ENCODE data around the gene NTHL1. TPM values are rescaled to one million over a fixed set of nuclear protein-coding genes. Genes with fewer than 3 reads are reported as not detected.

The NTHL1 gene
- total RNA-seq, 4 donors from 2014 or later = 3.5 to 13.6 (median 6.4) TPM

DNA sequence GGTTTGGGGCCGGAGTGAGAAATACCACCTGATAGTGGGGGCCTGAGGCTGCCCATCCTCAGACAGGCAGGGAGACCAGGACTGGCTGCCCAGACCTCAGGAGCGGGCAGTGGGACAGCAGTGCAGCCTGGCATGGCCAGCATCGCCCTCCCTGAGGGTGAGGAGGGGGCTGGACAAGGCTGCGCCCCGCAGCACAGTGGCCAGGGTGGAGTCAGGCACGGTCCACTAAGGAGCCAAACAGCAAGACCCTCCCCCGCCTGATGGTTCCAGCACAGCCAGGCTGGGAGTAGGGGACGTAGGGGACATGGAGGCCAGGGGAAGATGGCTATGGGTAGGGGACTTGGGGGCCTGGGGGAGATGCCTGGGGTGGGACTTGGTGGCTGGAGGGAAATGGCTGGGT, 41.3 kb downstream of the NTHL1 start:
- H3K36me3 ChIP-seq = peaks cover 0 to 20% of the 10 kb centered on the region in 2 donors
- intact Hi-C loops (cut with DNase I; ENCODE audit: low total_unique reads) = loop anchor here (5.0 to 10.0 kb wide), 2 partner anchors 261 to 528 kb away; partner anchors contain the start of genes CEMP1, PDPK1 and RNPS1
- no peaks in the 10 kb centered on the region for H3K9me3 ChIP-seq
- H3K27me3 ChIP-seq = no peaks in the 10 kb centered on the region
- H3K4me1 ChIP-seq = peaks cover 52 to 64% of the 10 kb centered on the region in 2 donors
- TF ChIP-seq, protein P1, sequence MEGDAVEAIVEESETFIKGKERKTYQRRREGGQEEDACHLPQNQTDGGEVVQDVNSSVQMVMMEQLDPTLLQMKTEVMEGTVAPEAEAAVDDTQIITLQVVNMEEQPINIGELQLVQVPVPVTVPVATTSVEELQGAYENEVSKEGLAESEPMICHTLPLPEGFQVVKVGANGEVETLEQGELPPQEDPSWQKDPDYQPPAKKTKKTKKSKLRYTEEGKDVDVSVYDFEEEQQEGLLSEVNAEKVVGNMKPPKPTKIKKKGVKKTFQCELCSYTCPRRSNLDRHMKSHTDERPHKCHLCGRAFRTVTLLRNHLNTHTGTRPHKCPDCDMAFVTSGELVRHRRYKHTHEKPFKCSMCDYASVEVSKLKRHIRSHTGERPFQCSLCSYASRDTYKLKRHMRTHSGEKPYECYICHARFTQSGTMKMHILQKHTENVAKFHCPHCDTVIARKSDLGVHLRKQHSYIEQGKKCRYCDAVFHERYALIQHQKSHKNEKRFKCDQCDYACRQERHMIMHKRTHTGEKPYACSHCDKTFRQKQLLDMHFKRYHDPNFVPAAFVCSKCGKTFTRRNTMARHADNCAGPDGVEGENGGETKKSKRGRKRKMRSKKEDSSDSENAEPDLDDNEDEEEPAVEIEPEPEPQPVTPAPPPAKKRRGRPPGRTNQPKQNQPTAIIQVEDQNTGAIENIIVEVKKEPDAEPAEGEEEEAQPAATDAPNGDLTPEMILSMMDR (IDR thresholded peaks at IDR 0.05 in 4 of 5, conservative IDR thresholded peaks at IDR 0.05 in 1 of 5) = no peak
- TF ChIP-seq POLR2A (IDR thresholded peaks at IDR 0.05) = no peak
- no peak overlapping the region for H3K27ac ChIP-seq
- DNase-seq (no peak), ATAC-seq (no peak)
- H3K4me3 ChIP-seq = no peak overlapping the region
- in situ Hi-C loops (cut with MboI; ENCODE audit: low sequenced_read_pairs in 4 of 4) = no loop called here

DNA sequence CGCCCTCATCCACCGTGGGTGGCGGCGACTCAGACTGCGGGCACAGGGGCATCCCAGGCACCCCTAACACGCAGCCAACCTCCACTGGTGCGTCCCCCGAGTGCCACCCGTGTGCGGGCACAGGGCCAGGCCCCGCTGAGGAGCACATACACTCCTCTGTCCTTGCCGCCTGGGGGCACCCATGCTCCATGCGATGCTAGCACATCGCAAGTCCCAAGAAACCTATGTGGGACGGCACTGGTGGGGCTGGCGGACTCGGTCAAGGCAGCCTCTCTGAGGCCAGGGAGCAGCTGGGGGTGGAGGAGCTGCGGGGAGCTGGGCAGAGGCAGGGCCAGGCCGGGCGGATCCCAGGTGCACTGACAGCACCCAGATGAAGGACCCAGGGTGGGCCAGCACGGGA, 42.0 kb downstream of the NTHL1 start:
- Histone ChIP-seq H3K27ac (no peak overlapping the region), H3K36me3 (peaks cover 0 to 26% of the 10 kb centered on the region in 2 donors), H3K9me3 (no peaks in the 10 kb centered on the region), H3K4me3 (no peak overlapping the region), H3K27me3 (no peaks in the 10 kb centered on the region), H3K4me1 (peaks cover 52 to 64% of the 10 kb centered on the region in 2 donors)
- in situ Hi-C loops (cut with MboI; ENCODE audit: low sequenced_read_pairs in 4 of 4) = no loop called here
- intact Hi-C loops (cut with DNase I; ENCODE audit: low total_unique reads) = loop anchor here (5.0 to 10.0 kb wide), 2 partner anchors 262 to 529 kb away; partner anchors contain the start of genes CEMP1, PDPK1 and RNPS1
- ATAC-seq = no peak
- DNase-seq = no peak
- TF ChIP-seq, protein P1 (IDR thresholded peaks at IDR 0.05 in 4 of 5, conservative IDR thresholded peaks at IDR 0.05 in 1 of 5) = no peak
- TF ChIP-seq POLR2A (IDR thresholded peaks at IDR 0.05) = no peak

DNA sequence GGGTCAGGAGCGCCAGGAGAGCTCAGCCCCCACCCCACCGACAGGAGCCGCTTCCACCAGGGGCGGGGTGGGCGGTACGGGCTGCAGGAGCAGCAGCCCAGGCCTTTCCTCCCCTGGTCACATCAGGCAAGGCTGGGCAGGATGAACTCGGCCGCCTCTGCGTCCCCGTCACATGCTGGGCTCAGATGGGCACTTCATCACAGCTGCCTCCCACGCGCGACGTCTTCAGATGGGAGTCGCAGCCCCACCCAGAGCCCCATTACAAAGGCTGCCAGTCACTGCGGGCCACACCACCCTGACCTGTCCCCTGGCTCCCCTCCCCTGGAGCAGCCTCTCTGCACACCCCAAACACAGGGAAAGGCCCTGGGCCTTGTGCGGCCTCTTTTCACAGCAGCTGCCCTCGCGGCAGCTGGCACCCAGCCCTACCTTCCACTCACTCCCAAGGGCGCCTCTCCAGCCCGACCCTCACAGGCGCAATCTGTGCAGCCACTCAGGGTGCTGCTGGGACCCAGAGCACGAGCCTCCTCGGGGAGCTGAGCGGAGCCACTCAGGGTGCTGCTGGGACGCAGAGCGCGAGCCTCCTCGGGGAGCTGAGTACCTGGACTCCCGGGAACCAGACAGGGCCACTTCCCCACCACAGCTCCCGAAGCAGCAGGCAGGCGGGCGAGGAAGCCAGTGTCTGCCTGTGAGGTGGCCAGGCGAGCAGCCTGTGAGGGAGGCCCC, 42.7 kb downstream of the NTHL1 start:
- ATAC-seq (no peak), DNase-seq (no peak)
- Histone ChIP-seq H3K4me3 (no peak overlapping the region), H3K36me3 (peaks cover 0 to 30% of the 10 kb centered on the region in 2 donors), H3K9me3 (no peaks in the 10 kb centered on the region), H3K4me1 (peaks cover 45 to 59% of the 10 kb centered on the region in 2 donors), H3K27me3 (no peaks in the 10 kb centered on the region), H3K27ac (peak overlapping the region in 3 of 4 donors; percentile 78 to 81 (median 79))
- intact Hi-C loops (cut with DNase I; ENCODE audit: low total_unique reads) = loop anchor here (5.0 to 10.0 kb wide), 2 partner anchors 262 to 530 kb away; partner anchors contain the start of genes CEMP1, PDPK1 and RNPS1
- no peak for TF ChIP-seq POLR2A (IDR thresholded peaks at IDR 0.05)
- in situ Hi-C loops (cut with MboI; ENCODE audit: low sequenced_read_pairs in 4 of 4) = no loop called here

DNA sequence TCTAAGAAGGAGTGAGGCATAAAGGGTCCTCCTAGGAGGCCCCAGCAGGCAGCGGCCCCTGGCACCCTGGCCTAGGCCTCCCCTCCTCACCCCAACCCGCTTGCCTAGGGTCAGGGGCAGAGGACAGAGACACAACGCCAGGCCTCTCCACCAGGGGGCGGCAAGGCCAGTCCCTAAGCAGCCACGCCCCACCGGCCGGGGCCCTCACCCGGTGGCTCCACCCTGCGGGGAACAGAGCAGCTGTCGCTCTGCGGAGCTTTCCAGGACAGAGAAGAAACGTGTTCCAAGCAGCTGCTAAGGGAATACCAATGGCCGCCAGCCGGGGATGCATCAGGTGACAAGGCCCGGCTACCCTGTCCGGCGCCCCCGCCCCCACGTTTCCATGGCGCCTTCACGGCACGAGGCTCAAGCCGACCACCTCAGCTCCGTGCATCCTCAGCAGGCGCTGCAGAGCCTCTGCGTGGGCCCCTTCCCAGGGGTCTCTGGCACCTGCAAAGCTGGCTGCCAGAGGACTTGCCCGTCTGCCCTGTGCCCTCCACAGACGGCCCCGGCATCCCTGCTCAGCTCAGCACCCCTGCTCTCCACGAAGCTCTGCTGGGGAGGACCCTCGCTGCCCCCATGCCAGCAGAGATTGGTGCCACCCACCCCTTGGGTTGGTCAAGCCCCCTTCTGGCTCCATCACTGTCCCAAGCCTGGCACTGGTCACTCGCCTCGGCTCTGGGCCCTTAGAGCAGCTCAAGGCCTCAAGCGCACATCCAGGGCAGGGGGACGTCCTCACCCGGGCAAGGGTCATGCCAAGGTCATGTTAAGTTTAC, 43.6 kb downstream of the NTHL1 start:
- ATAC-seq (peak; percentile 96 to 97), DNase-seq (peak; percentile 92 to 97)
- H3K27ac ChIP-seq = peak overlapping the region; percentile 78 to 81 (median 79)
- H3K4me1 ChIP-seq = peaks cover 45 to 58% of the 10 kb centered on the region in 2 donors
- peaks cover 0 to 40% of the 10 kb centered on the region in 2 donors for H3K36me3 ChIP-seq
- no peaks in the 10 kb centered on the region for H3K9me3 ChIP-seq
- H3K27me3 ChIP-seq = no peaks in the 10 kb centered on the region
- intact Hi-C loops (cut with DNase I; ENCODE audit: low total_unique reads) = loop anchor here (10.0 kb wide), 1 partner anchor 531 kb away; the partner anchor contains the start of genes CEMP1 and PDPK1
- H3K4me3 ChIP-seq = peak overlapping the region in 2 of 4 donors; percentile 7 to 29
- TF ChIP-seq, protein P1 (IDR thresholded peaks at IDR 0.05 in 4 of 5, conservative IDR thresholded peaks at IDR 0.05 in 1 of 5) = peak; percentile 94 to 98 (median 96)
- TF ChIP-seq POLR2A (IDR thresholded peaks at IDR 0.05) = no peak
- in situ Hi-C loops (cut with MboI; ENCODE audit: low sequenced_read_pairs in 4 of 4) = no loop called here

Measured in gastrocnemius medialis (tissue), 4 donors.